Esophagus squamous epithelium (tissue), 5 donors: ENCODE results near the gene TUBB1. TPM values are rescaled to one million over a fixed set of nuclear protein-coding genes. Genes with fewer than 3 reads are reported as not detected.

ENCODE experiments used
- DNase-seq: peaks from one replicate; lab custom pipeline; 2025; lab: John Stamatoyannopoulos, UW
- H3K27ac ChIP-seq, 4 donors: fragments of 200-600 bp; sonication (generic); one replicate each; pipeline ENCODE4 v1.5.1; 2016 to 2019; ENCODE audit warnings: mild to moderate bottlenecking in 1 of 4
- H3K27me3 ChIP-seq, 4 donors: fragments of 200-600 bp; sonication (generic); 1 replicate in 3 of 4; 2 replicates in 1 of 4; pipeline versions ENCODE4 v1.5.1 to v1.6.0; 2017 to 2021; ENCODE audit warnings: antibody characterized with exemption in 1 of 4
- H3K36me3 ChIP-seq, 3 donors: fragments of 200-600 bp; sonication (generic); one replicate each; pipeline ENCODE4 v1.5.1; 2016 to 2019
- H3K4me1 ChIP-seq, 3 donors: fragments of 200-600 bp; sonication (generic); one replicate each; pipeline ENCODE4 v1.5.1; 2017 to 2019
- H3K4me3 ChIP-seq, 4 donors: fragments of 200-600 bp; sonication (generic); 1 replicate in 3 of 4; 2 replicates in 1 of 4; pipeline ENCODE4 v1.5.1; 2016 to 2019; ENCODE audit warnings: mild to moderate bottlenecking in 2 of 4, moderate library complexity in 1 of 4
- H3K9me3 ChIP-seq, 3 donors: fragments of 200-600 bp; sonication (generic); one replicate each; pipeline ENCODE4 v1.5.1; 2016 to 2019
- POLR2A ChIP-seq, 4 donors: fragments of 450-650 bp; IDR thresholded peaks; one replicate each; pipeline ENCODE4 v1.6.1; 2017; ENCODE audit warnings: antibody characterized with exemption in 4 of 4, mild to moderate bottlenecking in 4 of 4, moderate library complexity in 3 of 4
- WGBS, 2 donors: methylation state at CpG; one replicate each; pipeline ENCODE4 v1.1.5; 2018; 5-methylcytosine and 5-hydroxymethylcytosine counted together
- intact Hi-C: fragments of 100-400 bp; cut with DNase I; formaldehyde crosslinking; loops from one replicate; pipeline ENCODE4 v1.15.0; 2022
- total RNA-seq, 4 donors: library from RNA; depleted of rRNA; stranded (reverse); fragments of >200 nt; gene quantifications; one replicate each; pipeline ENCODE4 v1.1.0, GENCODE V29; 2016
- TF ChIP-seq, protein P1 (sequence below), 6 experiments: fragments of 450-650 bp in 4 of 6; fragments of 200-600 bp in 2 of 6; sonication (generic) in 2 of 6; IDR thresholded peaks; one replicate each; pipeline ENCODE4 v1.5.1; 2016 to 2019; ENCODE audit warnings: antibody characterized with exemption in 6 of 6, mild to moderate bottlenecking in 4 of 6, moderate library complexity in 4 of 6
- donor health status: DM: yes; HTN: yes; CAD: no.

TUBB1 gene
- total RNA-seq, 4 donors from 2014 or later, result 0.19 TPM; not detected in 3

DNA sequence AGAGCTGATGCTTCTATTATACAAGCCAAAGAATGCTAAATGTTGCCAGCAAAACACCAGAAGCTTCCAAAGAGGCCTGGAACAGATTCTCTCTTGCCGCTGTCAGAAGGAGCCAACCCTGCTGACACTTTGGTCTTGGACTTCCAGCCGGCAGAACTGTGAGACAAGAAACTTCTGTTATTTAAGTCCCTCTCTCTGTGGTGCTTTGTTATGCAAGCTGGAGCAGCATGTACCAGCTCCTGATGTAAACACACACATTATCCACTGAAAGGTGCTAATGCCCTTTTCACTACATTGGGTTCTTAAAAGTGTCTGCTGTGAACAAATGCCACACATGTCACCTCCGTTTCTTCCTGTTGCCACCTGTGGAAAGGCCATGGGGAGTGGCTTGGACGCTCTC lies 49.3 kb downstream of the TUBB1 start:
- H3K27ac ChIP-seq, result no peak overlapping the region
- H3K4me1 ChIP-seq, result peaks cover 0 to 19% (median 6%) of the 10 kb centered on the region in 3 donors
- DNase-seq, result no peak
- intact Hi-C loops, result no loop called here
- no peaks in the 10 kb centered on the region for H3K36me3 ChIP-seq
- H3K4me3 ChIP-seq, result no peak overlapping the region
- TF ChIP-seq POLR2A (IDR thresholded peaks at IDR 0.05), result no peak
- TF ChIP-seq, protein P1, sequence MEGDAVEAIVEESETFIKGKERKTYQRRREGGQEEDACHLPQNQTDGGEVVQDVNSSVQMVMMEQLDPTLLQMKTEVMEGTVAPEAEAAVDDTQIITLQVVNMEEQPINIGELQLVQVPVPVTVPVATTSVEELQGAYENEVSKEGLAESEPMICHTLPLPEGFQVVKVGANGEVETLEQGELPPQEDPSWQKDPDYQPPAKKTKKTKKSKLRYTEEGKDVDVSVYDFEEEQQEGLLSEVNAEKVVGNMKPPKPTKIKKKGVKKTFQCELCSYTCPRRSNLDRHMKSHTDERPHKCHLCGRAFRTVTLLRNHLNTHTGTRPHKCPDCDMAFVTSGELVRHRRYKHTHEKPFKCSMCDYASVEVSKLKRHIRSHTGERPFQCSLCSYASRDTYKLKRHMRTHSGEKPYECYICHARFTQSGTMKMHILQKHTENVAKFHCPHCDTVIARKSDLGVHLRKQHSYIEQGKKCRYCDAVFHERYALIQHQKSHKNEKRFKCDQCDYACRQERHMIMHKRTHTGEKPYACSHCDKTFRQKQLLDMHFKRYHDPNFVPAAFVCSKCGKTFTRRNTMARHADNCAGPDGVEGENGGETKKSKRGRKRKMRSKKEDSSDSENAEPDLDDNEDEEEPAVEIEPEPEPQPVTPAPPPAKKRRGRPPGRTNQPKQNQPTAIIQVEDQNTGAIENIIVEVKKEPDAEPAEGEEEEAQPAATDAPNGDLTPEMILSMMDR (IDR thresholded peaks at IDR 0.05), result no peak
- no peaks in the 10 kb centered on the region for H3K9me3 ChIP-seq
- peaks cover 0 to 19% (median 0%) of the 10 kb centered on the region in 4 donors for H3K27me3 ChIP-seq
- WGBS, 2 donors, result 74 to 75% methylated on average over 4 of the region's 4 CpGs

DNA sequence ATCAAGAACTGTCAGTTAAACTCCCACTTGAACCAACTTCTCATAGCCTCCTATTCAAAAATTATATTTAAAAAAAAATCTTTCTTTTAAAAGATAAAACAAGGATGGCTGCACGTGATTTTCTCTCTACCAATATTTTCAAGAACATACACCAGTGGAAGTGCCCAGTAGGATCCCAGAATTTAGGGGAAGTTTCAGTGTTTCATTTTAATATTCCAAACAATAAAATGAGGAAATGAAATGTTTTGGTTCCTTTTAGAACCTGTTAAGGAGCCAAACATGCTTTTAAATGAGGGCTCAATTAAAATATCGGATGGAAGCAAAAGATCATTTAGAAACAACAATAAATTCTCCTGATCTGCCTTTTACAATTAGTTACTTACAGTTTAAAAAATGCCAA lies 49.8 kb downstream of the TUBB1 start:
- Histone ChIP-seq H3K4me3 (no peak overlapping the region), H3K36me3 (no peaks in the 10 kb centered on the region), H3K4me1 (peaks cover 0 to 14% (median 4%) of the 10 kb centered on the region in 3 donors), H3K9me3 (no peaks in the 10 kb centered on the region), H3K27ac (no peak overlapping the region), H3K27me3 (peaks cover 0 to 20% (median 0%) of the 10 kb centered on the region in 4 donors)
- intact Hi-C loops, result no loop called here
- WGBS, 2 donors, result 32 to 47% methylated on average over 2 of the region's 2 CpGs
- TF ChIP-seq POLR2A (IDR thresholded peaks at IDR 0.05), result no peak
- TF ChIP-seq, protein P1 (IDR thresholded peaks at IDR 0.05), result no peak
- no peak for DNase-seq

DNA sequence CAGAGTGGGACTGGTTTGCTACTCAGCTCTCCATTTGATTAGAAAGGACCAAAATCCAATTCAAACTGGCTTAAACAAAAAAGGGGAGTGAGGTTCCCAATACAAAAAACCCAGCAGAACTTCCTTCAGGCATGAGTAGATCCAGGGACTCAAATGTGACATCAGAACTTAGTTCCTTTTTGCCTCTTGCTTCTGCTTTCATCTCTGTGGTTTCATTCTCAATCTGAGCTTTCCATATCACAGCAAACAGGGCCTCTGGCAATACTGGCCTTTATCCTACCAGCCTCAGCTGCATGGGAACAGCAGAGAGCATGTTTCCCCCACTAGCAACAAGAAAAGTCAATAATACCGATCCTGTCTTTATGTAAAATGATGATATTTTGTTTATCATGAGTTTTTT lies 52.0 kb downstream of the TUBB1 start:
- WGBS, 2 donors, result 13 to 41% methylated on average over 1 of the region's 1 CpG
- H3K27me3 ChIP-seq, result peaks cover 0 to 23% (median 0%) of the 10 kb centered on the region in 4 donors
- TF ChIP-seq, protein P1 (IDR thresholded peaks at IDR 0.05), result no peak
- TF ChIP-seq POLR2A (IDR thresholded peaks at IDR 0.05), result no peak
- no peaks in the 10 kb centered on the region for H3K9me3 ChIP-seq
- no peak overlapping the region for H3K27ac ChIP-seq
- intact Hi-C loops, result no loop called here
- DNase-seq, result no peak
- H3K4me1 ChIP-seq, result peaks cover 0 to 5% (median 0%) of the 10 kb centered on the region in 3 donors
- H3K36me3 ChIP-seq, result no peaks in the 10 kb centered on the region
- no peak overlapping the region for H3K4me3 ChIP-seq

DNA sequence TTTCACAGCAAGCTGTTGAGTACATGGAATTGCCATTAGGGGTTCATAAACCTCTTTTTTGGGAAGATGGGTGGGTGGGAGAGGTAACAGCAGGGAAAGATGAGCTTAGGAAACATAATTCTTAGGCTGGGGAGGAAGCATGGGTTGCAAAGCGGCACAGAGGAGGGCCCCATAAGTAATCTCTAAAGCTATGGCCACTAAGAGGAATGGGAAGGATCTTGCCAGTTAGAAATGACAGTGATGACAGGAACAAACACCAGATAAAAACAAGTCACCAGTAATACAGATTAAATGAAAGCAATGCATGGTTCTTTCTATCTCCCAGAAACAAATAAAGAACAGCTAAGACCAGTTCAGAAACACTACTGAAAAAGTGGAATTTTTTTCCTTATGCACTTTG lies 54.4 kb downstream of the TUBB1 start:
- H3K4me1 ChIP-seq, result peaks cover 0 to 19% (median 0%) of the 10 kb centered on the region in 3 donors
- H3K27ac ChIP-seq, result no peak overlapping the region
- no peaks in the 10 kb centered on the region for H3K36me3 ChIP-seq
- intact Hi-C loops, result no loop called here
- 100% methylated on average over 1 of the region's 1 CpG for WGBS, 2 donors
- H3K9me3 ChIP-seq, result no peaks in the 10 kb centered on the region
- H3K4me3 ChIP-seq, result no peak overlapping the region
- peaks cover 0 to 42% (median 0%) of the 10 kb centered on the region in 4 donors for H3K27me3 ChIP-seq
- no peak for DNase-seq
- TF ChIP-seq, protein P1 (IDR thresholded peaks at IDR 0.05), result no peak
- no peak for TF ChIP-seq POLR2A (IDR thresholded peaks at IDR 0.05)

DNA sequence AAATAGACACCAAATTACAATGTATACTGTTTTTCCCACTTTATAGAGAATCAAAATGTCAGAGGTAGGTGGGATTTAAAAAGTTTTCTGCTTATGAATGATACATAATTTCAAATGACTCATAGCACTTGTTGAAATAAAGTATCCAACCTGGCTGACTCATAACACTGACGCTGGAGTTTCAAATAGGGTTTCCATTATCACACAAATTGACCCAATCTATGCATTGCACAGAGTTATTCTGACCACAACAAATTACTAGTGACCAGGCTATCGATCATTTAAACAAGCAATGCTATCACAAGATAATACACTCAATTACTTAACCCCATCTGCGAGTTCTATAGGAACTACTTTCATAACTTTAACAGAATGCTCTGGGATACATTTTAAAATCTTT lies 55.2 kb downstream of the TUBB1 start:
- DNase-seq, result no peak
- 42 to 47% methylated on average over 3 of the region's 3 CpGs for WGBS, 2 donors
- intact Hi-C loops, result no loop called here

More for the DNA sequence above, 55.2 kb downstream of the TUBB1 start:
- no peaks in the 10 kb centered on the region for H3K36me3 ChIP-seq
- no peaks in the 10 kb centered on the region for H3K9me3 ChIP-seq
- TF ChIP-seq POLR2A (IDR thresholded peaks at IDR 0.05), result no peak
- TF ChIP-seq, protein P1 (IDR thresholded peaks at IDR 0.05), result no peak
- H3K27me3 ChIP-seq, result peaks cover 0 to 46% (median 0%) of the 10 kb centered on the region in 4 donors
- H3K27ac ChIP-seq, result no peak overlapping the region
- peaks cover 0 to 19% (median 0%) of the 10 kb centered on the region in 3 donors for H3K4me1 ChIP-seq
- no peak overlapping the region for H3K4me3 ChIP-seq
